LNCaP clone FGC (cell line): Measurements from ENCODE around the gene VAPA.

ENCODE experiments used
- DNase-seq: peaks from one replicate; pipeline ENCODE4 v3.0.0-alpha.2; 2011; ENCODE audit warnings: low read depth
- H3K4me3 ChIP-seq: 2 replicates; pipeline ENCODE4 v1.5.1; 2011; ENCODE audit warnings: mild to moderate bottlenecking, low read depth, low read length, control low read depth
- TF ChIP-seq, protein P1 (sequence below): IDR thresholded peaks from 2 replicates; pipeline ENCODE4 v1.5.1; 2012; ENCODE audit warnings: mild to moderate bottlenecking; ENCODE audit not compliant: control insufficient read depth, insufficient read depth; ENCODE audit errors: extremely low read depth

VAPA gene

GRCh38 chr18:9960258-9960904 lies 46.6 kb downstream of the VAPA start:
- H3K4me3 ChIP-seq, result no peak overlapping the region
- DNase-seq, result no peak
- TF ChIP-seq, protein P1, sequence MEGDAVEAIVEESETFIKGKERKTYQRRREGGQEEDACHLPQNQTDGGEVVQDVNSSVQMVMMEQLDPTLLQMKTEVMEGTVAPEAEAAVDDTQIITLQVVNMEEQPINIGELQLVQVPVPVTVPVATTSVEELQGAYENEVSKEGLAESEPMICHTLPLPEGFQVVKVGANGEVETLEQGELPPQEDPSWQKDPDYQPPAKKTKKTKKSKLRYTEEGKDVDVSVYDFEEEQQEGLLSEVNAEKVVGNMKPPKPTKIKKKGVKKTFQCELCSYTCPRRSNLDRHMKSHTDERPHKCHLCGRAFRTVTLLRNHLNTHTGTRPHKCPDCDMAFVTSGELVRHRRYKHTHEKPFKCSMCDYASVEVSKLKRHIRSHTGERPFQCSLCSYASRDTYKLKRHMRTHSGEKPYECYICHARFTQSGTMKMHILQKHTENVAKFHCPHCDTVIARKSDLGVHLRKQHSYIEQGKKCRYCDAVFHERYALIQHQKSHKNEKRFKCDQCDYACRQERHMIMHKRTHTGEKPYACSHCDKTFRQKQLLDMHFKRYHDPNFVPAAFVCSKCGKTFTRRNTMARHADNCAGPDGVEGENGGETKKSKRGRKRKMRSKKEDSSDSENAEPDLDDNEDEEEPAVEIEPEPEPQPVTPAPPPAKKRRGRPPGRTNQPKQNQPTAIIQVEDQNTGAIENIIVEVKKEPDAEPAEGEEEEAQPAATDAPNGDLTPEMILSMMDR, result no peak

GRCh38 chr18:9961041-9961440 lies 47.2 kb downstream of the VAPA start:
- no peak for DNase-seq
- H3K4me3 ChIP-seq, result no peak overlapping the region
- TF ChIP-seq, protein P1, result no peak

DNA sequence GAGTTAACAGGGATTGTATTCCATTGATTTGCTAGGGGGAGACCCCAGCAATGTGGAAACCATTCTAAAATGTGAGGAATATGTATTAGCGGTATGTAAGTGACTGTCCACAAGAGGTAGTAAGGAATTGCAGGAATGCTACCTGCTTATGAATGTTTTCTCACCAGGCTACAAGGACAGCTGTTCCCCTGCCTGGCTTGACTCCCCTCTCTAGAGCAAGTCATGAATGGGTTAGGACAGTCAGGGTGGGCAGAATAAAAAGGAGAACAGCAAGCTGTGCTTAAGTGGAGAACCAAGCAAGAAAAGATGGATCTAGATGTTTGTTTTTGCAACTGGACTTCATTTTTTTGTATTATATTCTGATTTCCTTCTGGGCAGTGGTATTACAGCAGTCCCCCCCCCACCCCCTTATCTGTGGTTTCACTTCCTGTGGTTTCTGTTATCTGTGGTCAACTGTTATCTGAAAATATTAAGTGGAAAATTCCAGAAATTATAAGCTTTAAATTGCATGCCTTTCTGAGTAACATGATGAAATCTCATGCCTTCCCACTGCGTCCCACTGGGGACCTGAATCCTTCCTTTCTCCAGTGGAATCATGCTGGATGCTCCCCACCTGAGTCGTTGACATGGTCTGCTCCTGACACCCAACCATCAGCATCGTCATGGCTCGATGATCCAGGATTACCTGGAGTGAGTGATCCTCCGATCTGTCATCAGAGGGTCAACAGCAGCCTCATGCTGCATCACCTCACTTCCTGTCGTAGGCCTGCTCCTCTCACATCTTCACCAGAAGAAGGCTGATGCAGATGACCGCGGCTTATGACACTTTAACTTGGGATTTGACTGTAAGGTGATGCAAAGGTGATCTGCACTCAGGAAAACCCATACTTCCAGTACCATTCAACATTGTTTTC lies 52.2 kb downstream of the VAPA start:
- H3K4me3 ChIP-seq, result no peak overlapping the region
- TF ChIP-seq, protein P1, result no peak
- no peak for DNase-seq

- H3K4me3 ChIP-seq, result no peak overlapping the region
- TF ChIP-seq, protein P1, result no peak
- DNase-seq, result no peak
These were observed 54.4 kb downstream of the VAPA start for GRCh38 chr18:9968081-9968848.

GRCh38 chr18:9969247-9969646 lies 55.4 kb downstream of the VAPA start:
- no peak overlapping the region for H3K4me3 ChIP-seq
- no peak for DNase-seq
- TF ChIP-seq, protein P1, result no peak

DNA sequence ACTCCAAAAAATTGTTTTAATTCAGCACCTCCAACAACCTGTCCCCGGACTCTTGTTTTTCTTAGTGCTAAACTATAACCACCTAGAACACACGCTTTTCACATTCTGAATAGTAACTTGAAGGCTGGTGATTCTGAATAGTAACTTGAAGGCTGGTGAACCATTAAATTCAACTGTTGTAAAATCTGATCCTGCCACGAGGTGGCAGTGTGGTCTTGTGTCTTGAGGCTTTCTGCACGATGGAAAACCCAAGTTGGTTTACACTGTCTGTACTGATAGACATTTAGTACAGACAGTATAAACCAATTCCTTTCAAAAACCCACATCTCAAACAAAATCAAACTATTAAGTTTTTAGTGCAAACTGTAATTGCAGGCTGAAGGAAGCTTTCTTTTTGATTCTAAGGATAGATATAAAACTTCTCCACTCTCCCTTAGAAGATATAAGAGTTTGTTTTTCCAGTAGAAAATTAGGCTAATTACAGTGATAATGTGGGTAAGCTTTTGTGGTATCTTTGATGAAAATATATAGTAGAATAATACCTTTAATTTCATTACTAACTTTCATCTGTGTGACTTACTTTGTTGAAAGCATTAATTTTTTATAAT lies 57.6 kb downstream of the VAPA start:
- peak; percentile 54 for DNase-seq
- no peak overlapping the region for H3K4me3 ChIP-seq
- TF ChIP-seq, protein P1, result peak; percentile 79
